ENCODE measurements around the gene EFCAB14.
"Not testable (repeated sequence)": the region's sequence is repeated elsewhere in the genome, so short reads cannot be mapped to it uniquely, and the experiment has no call there.

Gene EFCAB14, protein sequence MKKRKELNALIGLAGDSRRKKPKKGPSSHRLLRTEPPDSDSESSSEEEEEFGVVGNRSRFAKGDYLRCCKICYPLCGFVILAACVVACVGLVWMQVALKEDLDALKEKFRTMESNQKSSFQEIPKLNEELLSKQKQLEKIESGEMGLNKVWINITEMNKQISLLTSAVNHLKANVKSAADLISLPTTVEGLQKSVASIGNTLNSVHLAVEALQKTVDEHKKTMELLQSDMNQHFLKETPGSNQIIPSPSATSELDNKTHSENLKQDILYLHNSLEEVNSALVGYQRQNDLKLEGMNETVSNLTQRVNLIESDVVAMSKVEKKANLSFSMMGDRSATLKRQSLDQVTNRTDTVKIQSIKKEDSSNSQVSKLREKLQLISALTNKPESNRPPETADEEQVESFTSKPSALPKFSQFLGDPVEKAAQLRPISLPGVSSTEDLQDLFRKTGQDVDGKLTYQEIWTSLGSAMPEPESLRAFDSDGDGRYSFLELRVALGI

GRCh38 chr1:46718727-46719622 lies at the start of gene EFCAB14:
Gene EFCAB14, minus strand, starts transcription at chr1:46719114. Its CDS starts 1,027 bp downstream, at chr1:46718087.
- DNase-seq (ENCODE audit: low read depth in 2 of 2), result peak; percentile 97 to 98

GRCh38 chr1:46768445-46768844 lies 49.5 kb upstream of the EFCAB14 start:
- no peak for DNase-seq (ENCODE audit: low read depth in 2 of 2)

DNA sequence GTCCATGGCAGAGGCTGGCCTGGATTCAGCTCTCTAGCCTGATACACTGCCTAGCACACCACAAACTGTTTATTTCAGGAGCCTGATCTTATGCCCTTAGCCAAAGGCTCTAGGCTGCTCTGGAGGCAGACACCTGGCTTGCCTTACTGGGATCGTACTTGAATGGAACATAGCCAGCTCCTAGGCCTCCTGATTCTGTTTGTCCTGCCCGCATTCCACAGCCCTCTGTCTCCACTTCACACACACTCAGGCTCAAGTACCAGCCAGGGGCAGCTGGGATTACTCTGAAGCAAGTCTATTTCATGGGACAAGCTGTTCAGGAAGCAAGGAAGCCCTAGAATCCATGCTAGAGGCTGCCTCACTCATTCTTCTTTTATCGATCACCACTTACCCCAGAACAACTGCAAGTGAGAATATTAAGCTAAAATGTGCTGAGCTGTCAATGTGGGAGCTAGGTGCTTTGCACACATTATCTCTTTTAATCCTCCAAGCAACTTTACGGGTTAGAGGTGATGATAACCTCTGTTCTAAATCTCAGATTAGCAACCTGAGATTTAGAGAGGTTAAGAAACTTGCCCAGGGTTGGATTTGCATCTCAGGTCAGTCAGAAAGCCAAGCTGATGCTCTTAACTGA lies 48.9 kb upstream of the EFCAB14 start:
- DNase-seq (ENCODE audit: low read depth in 2 of 2), result no peak

- no peak for DNase-seq (ENCODE audit: low read depth in 2 of 2)
Observed at GRCh38 chr1:46764402-46764801, 45.5 kb upstream of the EFCAB14 start.

- no peak for DNase-seq (ENCODE audit: low read depth in 2 of 2)
Observed at GRCh38 chr1:46761740-46762139, 42.8 kb upstream of the EFCAB14 start.

GRCh38 chr1:46760558-46761166 lies 41.7 kb upstream of the EFCAB14 start:
- no peak for DNase-seq (ENCODE audit: low read depth in 2 of 2)

- no peak for DNase-seq (ENCODE audit: low read depth in 2 of 2)
Observed at GRCh38 chr1:46757956-46758528, 39.1 kb upstream of the EFCAB14 start.

- no peak for DNase-seq (ENCODE audit: low read depth in 2 of 2)
Observed at GRCh38 chr1:46757247-46757955, 38.5 kb upstream of the EFCAB14 start.

DNA sequence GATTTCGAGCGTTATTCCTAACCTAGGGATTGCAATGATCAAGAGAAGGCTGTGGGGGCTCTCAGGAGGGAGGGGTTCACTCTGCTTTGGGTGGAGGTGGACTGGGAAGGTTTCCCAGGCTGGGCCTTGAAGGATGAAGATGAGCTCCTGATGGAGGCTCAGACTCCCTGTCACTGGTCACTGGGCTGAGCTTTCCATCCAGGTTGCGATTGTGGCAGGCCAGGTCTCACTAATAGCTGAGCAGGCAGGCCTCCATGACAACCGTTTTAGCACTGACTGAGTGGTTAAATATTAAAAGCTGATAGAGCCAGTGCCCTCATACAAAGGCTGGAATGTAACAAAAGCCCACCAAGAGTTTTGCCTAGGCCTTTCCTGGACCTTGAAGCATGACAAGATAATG lies 36.2 kb upstream of the EFCAB14 start:
- no peak for DNase-seq (ENCODE audit: low read depth in 2 of 2)

GRCh38 chr1:46754707-46755106 lies 35.8 kb upstream of the EFCAB14 start:
- DNase-seq (ENCODE audit: low read depth in 2 of 2), result not testable (repeated sequence)

DNA sequence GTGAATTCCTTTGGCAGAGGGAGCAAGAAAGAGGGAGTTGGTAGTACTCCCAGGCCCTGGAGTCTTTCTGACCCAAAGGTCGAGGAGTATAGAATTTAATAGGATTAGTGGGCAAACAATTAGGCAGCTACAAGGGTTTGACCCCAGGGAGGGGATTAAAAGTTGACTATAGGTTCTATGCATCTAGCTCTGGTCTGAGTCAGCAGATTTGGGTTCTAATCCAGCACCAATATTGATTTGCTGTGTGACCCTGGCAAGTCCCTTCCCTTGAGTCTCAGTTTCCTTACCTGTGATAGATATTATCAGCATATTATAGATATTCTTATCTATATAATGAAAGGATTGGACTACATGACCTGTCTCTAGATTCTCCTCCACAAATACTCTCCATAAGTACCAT lies 35.1 kb upstream of the EFCAB14 start:
- no peak for DNase-seq (ENCODE audit: low read depth in 2 of 2)

DNA sequence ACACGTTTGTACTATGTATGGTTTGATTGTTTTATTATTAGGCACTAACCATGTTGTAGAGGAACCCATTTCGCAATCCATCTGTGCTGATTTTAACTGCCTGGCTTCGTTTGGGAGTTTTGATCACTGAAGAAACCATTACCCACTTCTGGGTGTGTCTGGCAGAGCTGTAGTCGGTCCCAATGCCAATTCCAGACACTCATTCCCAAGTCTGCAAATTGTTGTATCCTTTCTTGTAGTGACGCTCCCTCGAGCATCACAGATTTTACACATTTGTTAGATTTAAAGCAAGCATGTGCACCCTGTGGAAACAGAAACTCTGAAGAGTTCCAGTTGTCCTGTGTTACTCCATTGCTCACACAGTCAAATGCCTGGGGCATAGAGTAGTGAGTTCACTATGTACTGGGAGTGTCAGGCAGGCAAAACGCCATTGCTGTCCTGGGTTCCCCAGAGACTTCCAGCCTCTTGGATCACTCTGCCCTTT lies 31.0 kb upstream of the EFCAB14 start:
- no peak for DNase-seq (ENCODE audit: low read depth in 2 of 2)

DNA sequence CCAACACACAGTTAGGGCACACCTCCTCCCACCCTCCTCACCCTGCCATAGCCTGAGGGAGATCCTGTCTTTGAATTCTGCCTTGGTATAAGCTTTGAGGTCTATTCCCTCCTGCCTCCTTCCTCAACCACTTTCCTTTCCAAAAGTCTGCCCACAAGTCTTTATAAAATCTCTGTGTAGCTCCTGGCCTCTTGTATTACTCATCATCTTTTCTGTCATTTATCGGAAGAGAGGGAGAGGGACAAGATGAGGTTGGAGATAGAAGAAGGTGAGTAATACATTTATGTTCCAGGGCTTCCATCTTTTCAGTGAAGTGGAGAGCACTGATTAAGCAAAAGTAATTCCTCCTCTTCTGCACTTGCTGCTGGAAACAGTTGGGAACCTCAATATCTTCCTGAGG lies 30.5 kb upstream of the EFCAB14 start:
- DNase-seq (ENCODE audit: low read depth in 2 of 2), result no peak

DNA sequence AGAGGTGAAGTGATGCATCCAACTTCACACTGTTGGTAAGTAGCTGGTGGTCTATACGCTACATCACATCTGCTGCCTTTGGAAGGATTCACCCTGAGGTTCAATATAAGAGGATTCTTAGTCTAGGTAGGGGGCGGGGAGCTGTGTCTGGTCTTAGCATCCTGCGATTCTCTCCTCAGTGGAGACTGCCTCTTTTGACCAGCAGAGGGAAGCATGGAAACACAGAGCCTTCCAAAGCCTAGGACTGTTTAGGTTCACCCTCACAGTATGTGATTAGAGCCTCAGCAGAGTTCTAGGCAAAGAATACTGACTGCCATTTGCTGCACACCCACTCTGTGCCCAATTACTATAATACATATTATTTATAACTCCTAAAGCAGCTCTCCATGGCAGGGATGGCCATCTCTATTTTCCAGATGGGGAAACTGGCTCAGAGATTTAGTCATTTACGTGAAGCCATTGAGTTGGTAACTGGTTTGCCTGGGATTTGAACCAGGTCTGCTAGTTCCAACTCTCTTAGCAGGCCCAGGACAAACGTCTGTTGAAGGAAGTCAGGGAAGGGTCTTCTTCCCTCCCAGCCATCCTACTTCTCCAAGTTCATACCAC lies 28.9 kb upstream of the EFCAB14 start:
- DNase-seq (ENCODE audit: low read depth in 2 of 2), result no peak

DNA sequence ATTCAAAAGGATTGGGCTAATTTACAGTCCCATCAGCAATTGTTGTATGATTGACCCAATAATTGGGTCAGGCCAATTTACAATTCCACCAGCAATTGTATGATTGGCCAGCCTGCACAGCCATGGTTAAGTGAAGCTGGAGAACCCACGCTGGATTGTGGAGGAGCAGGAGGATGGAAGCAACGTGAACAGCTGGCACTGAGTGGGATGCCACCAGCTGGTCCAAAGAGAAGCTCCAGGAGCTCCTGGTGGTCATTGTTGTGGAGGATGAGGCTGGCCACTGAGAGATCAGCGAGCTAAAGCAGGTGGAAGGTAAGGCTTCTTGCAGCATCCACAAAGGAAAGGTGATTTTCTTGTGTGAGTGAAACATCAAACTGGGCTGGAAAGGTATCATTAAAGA lies 23.2 kb upstream of the EFCAB14 start:
- no peak for DNase-seq (ENCODE audit: low read depth in 2 of 2)

DNA sequence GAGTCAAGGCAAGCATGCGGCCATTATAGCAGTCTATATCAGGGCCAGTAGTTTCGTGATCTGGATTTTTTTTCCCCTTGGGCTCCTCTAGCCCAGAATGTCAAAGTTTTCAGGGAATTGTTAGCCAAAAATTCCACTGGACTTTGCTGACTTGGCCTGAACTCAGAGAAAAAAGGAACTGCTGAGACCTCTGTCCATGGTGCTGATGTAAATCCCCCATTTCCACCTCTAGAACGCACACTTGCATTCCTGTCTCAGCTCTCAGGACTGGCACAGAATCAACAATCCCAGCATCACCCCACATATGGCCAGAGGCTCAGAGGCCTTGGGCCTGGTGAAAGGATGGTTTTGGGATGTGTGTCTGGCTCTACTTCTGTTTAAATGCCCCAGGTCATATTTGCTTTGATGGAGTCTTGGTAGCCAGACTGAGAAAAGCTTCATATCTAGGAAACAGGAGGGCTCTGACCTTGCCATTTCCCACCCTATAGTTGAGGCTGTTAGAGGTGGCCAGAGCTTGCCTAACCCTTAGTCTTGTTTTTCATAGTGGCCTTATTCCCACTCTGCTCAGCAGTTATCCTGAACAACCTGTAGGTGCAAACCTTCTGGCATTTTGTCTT lies 16.9 kb upstream of the EFCAB14 start:
- DNase-seq (ENCODE audit: low read depth in 2 of 2), result no peak

- not testable (repeated sequence) for DNase-seq (ENCODE audit: low read depth in 2 of 2)
Observed at GRCh38 chr1:46728327-46728873, 9.5 kb upstream of the EFCAB14 start.

DNA sequence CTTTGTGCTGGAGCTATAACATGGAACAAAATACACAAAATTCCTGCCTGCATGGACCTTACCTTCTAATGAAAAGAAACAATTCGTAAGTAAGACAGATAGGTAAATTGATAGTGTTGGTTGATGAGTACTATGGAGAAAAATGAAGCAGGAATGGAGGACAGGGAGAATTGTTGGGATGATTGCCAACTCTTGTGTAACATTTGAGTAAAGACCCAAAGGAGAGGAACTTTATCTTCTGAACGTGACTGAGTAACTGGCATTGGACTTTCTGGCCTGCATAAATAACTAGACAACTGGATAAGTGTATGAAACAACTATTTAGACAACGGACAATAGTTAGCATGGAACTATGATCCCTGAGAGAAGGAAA lies 6.8 kb upstream of the EFCAB14 start:
- DNase-seq (ENCODE audit: low read depth in 2 of 2), result no peak

- DNase-seq (ENCODE audit: low read depth in 2 of 2), result peak; percentile 10 to 45
Observed at GRCh38 chr1:46724991-46725735, 6.2 kb upstream of the EFCAB14 start.

Data from stimulated activated CD8-positive, alpha-beta memory T cell treated with anti-CD3 and anti-CD28 coated beads, Interleukin-15, amount 100 ng/mL, for 4 hours (primary cell).